ENCODE results near the gene APCDD1L. TPM values are rescaled to one million over a fixed set of nuclear protein-coding genes. Genes with fewer than 3 reads are reported as not detected.

Gene APCDD1L
- 1.5 and 1.6 TPM in 2 replicates for total RNA-seq

GRCh38 chr20:58515233-58516212 is at the start of gene APCDD1L:
Gene APCDD1L (minus strand): TSS chr20:58515399. CDS start chr20:58514707, 692 bp downstream.

Other genes starting within 250 kb of the APCDD1L start
- gene RAB22A, start 205.7 kb downstream of the APCDD1L start, total RNA-seq = 17.1 and 17.3 TPM in 2 replicates
- 8.7 and 19.3 TPM in 2 replicates for gene VAPB, start 126.2 kb downstream of the APCDD1L start, total RNA-seq
- gene STX16, start 135.9 kb upstream of the APCDD1L start, total RNA-seq = 21.9 and 24.4 TPM in 2 replicates
- 11.4 and 12.6 TPM in 2 replicates for gene NPEPL1, start 177.4 kb upstream of the APCDD1L start, total RNA-seq